ENCODE measurements around the gene FBXL7.

FBXL7 gene

DNA sequence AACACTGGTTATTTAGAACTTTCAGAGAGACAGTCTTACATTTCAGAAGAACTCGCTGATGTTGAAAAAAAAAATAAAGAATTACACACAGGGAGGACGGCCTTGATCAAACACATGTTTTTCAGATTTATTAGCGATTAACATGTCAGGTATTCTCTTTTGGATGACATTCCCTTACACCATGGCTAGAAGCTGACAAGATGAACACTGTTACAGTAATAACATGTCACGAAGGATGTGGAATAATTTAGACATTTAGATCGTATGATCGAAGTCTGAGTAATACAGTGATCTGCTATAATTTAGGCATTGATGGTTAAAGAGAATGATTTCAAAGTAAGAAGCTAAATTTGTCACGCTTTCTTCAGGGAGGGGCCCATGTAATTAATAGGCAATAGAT, 24.6 kb upstream of the FBXL7 start:
- Histone ChIP-seq H3K9me2 (ENCODE audit: low read depth, low read length) (no peaks in the 10 kb centered on the region), H3K4me1 (ENCODE audit: insufficient read depth, low read length, severe bottlenecking) (no peaks in the 10 kb centered on the region), H3K79me2 (ENCODE audit: insufficient read depth, low read length) (no peaks in the 10 kb centered on the region), H3K9me3 (ENCODE audit: low read length) (no peaks in the 10 kb centered on the region), H3K36me3 (ENCODE audit: insufficient read depth, low read length) (no peaks in the 10 kb centered on the region), H3K27me3 (ENCODE audit: insufficient read depth, low read length) (no peaks in the 10 kb centered on the region), H3K4me2 (ENCODE audit: low read length) (no peak overlapping the region), H4K20me1 (ENCODE audit: insufficient read depth, low read length) (no peaks in the 10 kb centered on the region), H3K4me3 (ENCODE audit: low read depth, low read length, poor library complexity, severe bottlenecking) (no peak overlapping the region), H3K9ac (ENCODE audit: low read length) (no peak overlapping the region), H2AFZ (ENCODE audit: low read length) (no peak overlapping the region), H3F3A (ENCODE audit: insufficient read depth, low read length) (no peaks in the 10 kb centered on the region), H3K27ac (ENCODE audit: low read depth, low read length, poor library complexity, severe bottlenecking) (no peak overlapping the region)
- no peak for TF ChIP-seq EZH2 (IDR thresholded peaks at IDR 0.05; ENCODE audit: borderline replicate concordance, low read length)
- no peak for TF ChIP-seq CTCF (IDR thresholded peaks at IDR 0.05; ENCODE audit: low read length)

DNA sequence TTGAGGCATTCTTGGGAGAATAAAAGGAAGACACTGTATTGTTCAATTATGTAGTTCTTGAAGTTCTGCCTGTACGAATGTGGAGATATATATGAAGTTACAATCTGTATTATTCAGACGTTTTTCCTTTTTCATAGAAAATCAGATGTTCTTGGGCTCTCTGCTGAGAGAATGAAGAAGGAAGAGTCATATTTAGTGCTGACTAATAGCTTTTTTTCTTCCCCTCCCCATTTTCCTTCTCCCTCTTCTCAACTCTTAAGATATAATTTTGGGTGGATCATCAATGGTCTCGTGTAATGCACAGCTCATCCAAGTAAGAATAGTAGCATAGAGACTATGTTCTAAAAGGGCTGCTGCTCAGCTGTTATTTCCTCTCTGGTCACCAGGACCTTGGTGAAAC, 23.0 kb upstream of the FBXL7 start:
- no peaks in the 10 kb centered on the region for H3K4me1 ChIP-seq (ENCODE audit: insufficient read depth, low read length, severe bottlenecking)
- H3F3A ChIP-seq (ENCODE audit: insufficient read depth, low read length): no peaks in the 10 kb centered on the region
- H3K79me2 ChIP-seq (ENCODE audit: insufficient read depth, low read length): no peaks in the 10 kb centered on the region
- no peaks in the 10 kb centered on the region for H3K27me3 ChIP-seq (ENCODE audit: insufficient read depth, low read length)
- no peaks in the 10 kb centered on the region for H3K36me3 ChIP-seq (ENCODE audit: insufficient read depth, low read length)
- H3K9me2 ChIP-seq (ENCODE audit: low read depth, low read length): no peaks in the 10 kb centered on the region
- no peak overlapping the region for H3K4me3 ChIP-seq (ENCODE audit: low read depth, low read length, poor library complexity, severe bottlenecking)
- TF ChIP-seq EZH2 (IDR thresholded peaks at IDR 0.05; ENCODE audit: borderline replicate concordance, low read length) (no peak), CTCF (IDR thresholded peaks at IDR 0.05; ENCODE audit: low read length) (no peak)
- no peak overlapping the region for H3K9ac ChIP-seq (ENCODE audit: low read length)
- no peaks in the 10 kb centered on the region for H3K9me3 ChIP-seq (ENCODE audit: low read length)
- H2AFZ ChIP-seq (ENCODE audit: low read length): no peak overlapping the region
- no peaks in the 10 kb centered on the region for H4K20me1 ChIP-seq (ENCODE audit: insufficient read depth, low read length)
- H3K27ac ChIP-seq (ENCODE audit: low read depth, low read length, poor library complexity, severe bottlenecking): no peak overlapping the region
- no peak overlapping the region for H3K4me2 ChIP-seq (ENCODE audit: low read length)

- no peaks in the 10 kb centered on the region for H3K27me3 ChIP-seq (ENCODE audit: insufficient read depth, low read length)
- no peak overlapping the region for H3K9ac ChIP-seq (ENCODE audit: low read length)
- H3F3A ChIP-seq (ENCODE audit: insufficient read depth, low read length): no peaks in the 10 kb centered on the region
These were observed 19.5 kb upstream of the FBXL7 start for GRCh38 chr5:15480436-15480835.

More at GRCh38 chr5:15480436-15480835, 19.5 kb upstream of the FBXL7 start:
- no peak overlapping the region for H3K4me3 ChIP-seq (ENCODE audit: low read depth, low read length, poor library complexity, severe bottlenecking)
- H3K36me3 ChIP-seq (ENCODE audit: insufficient read depth, low read length): no peaks in the 10 kb centered on the region
- H3K4me1 ChIP-seq (ENCODE audit: insufficient read depth, low read length, severe bottlenecking): no peaks in the 10 kb centered on the region
- H3K9me3 ChIP-seq (ENCODE audit: low read length): no peaks in the 10 kb centered on the region
- no peaks in the 10 kb centered on the region for H4K20me1 ChIP-seq (ENCODE audit: insufficient read depth, low read length)
- H3K79me2 ChIP-seq (ENCODE audit: insufficient read depth, low read length): no peaks in the 10 kb centered on the region
- no peak overlapping the region for H3K27ac ChIP-seq (ENCODE audit: low read depth, low read length, poor library complexity, severe bottlenecking)
- TF ChIP-seq CTCF (IDR thresholded peaks at IDR 0.05; ENCODE audit: low read length): no peak
- TF ChIP-seq EZH2 (IDR thresholded peaks at IDR 0.05; ENCODE audit: borderline replicate concordance, low read length): no peak
- H3K9me2 ChIP-seq (ENCODE audit: low read depth, low read length): no peaks in the 10 kb centered on the region
- no peak overlapping the region for H2AFZ ChIP-seq (ENCODE audit: low read length)
- H3K4me2 ChIP-seq (ENCODE audit: low read length): no peak overlapping the region
